ENCODE results near the gene CREG2.

- TF ChIP-seq ZFP30 (CRISPR knock-in tag; IDR thresholded peaks at IDR 0.05) (no peak), ZFP3 (CRISPR knock-in tag; IDR thresholded peaks at IDR 0.05) (no peak), ISL1 (CRISPR knock-in tag; IDR thresholded peaks at IDR 0.05) (no peak), PPARA (CRISPR knock-in tag; IDR thresholded peaks at IDR 0.05; ENCODE audit: borderline replicate concordance) (no peak), ARNTL (CRISPR knock-in tag; IDR thresholded peaks at IDR 0.05; ENCODE audit: borderline replicate concordance, low read depth) (no peak), CREB5 (CRISPR knock-in tag; IDR thresholded peaks at IDR 0.05; ENCODE audit: low read depth) (no peak), TSHZ2 (CRISPR knock-in tag; IDR thresholded peaks at IDR 0.05) (no peak)
These were observed 58.8 kb downstream of the CREG2 start for GRCh38 chr2:101328474-101329007.

All from SK-N-SH treated with all-trans-retinoic acid at 6 μM for 48 hours (cell line).